PC-9 (cell line): ENCODE measurements around the gene KPNA1.

Source experiments
- CTCF ChIP-seq: fragments of 200-600 bp; sonication (generic); conservative IDR thresholded peaks from 2 replicates; pipeline ENCODE4 v1.6.1; 2017; ENCODE audit warnings: mixed run types, antibody characterized with exemption, mild to moderate bottlenecking, moderate library complexity
- EZH2 ChIP-seq: fragments of 200-600 bp; sonication (generic); IDR thresholded peaks from 2 replicates; pipeline ENCODE4 v1.8.0; 2017; ENCODE audit warnings: antibody characterized with exemption, low read depth

DNA sequence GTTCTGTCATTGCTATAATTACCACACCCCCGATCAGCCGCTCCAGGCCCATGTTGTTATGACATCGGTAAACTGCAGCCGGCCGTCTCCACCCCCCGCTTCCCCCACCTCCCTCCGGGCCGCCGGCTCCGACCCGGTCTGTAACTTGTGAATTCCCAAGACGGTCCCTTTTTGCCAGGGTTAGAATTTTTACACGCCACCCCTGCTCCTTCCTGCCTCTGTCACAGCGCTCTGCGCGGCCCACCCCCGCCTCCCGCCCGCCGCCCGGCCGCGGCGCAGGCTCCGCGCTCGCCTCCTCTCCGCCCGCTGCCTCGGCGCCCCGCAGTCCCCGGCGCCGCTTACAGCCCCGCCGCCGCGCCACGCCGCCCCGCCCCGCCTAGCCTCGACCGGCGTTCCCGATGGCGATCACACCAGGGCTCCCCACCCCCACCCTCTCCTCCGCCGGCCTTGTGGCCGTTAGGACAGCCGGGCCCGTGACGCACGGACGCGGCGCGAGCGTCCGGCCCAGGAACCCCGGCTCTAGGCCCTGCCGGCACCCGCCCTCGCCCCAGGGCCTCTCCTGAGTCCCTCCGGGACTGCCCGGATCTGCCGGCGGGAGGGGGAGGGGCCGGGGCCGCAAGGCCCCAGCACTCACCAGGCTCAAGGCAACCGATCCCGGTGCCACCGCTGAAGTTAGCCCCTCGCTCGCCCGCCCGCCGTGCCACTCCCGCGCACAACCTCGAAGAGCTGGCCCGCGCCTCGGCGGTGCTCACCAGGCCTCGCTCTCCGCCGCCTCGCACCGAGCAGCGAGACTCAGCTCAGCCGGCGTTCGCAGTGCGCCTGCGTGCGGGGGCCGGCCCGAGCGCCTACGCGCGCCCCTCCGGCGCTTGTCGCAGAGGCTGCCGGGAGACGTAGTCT is at the start of gene KPNA1:
- no peak for TF ChIP-seq CTCF
- TF ChIP-seq EZH2, result no peak
